ENCODE measurements around the gene TM4SF18. TPM values are rescaled to one million over a fixed set of nuclear protein-coding genes. Genes with fewer than 3 reads are reported as not detected.

Gene TM4SF18
- total RNA-seq, 1 donor from 2014 or later, result not detected

- Mint-ChIP-seq H3K27me3 (no peaks in the 10 kb centered on the region), H3K9me3 (ENCODE audit: low read depth) (peaks cover 7% of the 10 kb centered on the region), H3K4me3 (ENCODE audit: low read depth) (no peak overlapping the region), H3K36me3 (ENCODE audit: insufficient read depth) (peaks cover 8% of the 10 kb centered on the region), H3K4me1 (ENCODE audit: low read depth) (peaks cover 35% of the 10 kb centered on the region), H3K27ac (no peak overlapping the region)
- no peak for DNase-seq (ENCODE audit: low spot score, unreplicated experiment)
- no peak for TF ChIP-seq CTCF (IDR thresholded peaks at IDR 0.05; ENCODE audit: unreplicated experiment)
These were observed 45.3 kb upstream of the TM4SF18 start for GRCh38 chr3:149378478-149379309.

DNA sequence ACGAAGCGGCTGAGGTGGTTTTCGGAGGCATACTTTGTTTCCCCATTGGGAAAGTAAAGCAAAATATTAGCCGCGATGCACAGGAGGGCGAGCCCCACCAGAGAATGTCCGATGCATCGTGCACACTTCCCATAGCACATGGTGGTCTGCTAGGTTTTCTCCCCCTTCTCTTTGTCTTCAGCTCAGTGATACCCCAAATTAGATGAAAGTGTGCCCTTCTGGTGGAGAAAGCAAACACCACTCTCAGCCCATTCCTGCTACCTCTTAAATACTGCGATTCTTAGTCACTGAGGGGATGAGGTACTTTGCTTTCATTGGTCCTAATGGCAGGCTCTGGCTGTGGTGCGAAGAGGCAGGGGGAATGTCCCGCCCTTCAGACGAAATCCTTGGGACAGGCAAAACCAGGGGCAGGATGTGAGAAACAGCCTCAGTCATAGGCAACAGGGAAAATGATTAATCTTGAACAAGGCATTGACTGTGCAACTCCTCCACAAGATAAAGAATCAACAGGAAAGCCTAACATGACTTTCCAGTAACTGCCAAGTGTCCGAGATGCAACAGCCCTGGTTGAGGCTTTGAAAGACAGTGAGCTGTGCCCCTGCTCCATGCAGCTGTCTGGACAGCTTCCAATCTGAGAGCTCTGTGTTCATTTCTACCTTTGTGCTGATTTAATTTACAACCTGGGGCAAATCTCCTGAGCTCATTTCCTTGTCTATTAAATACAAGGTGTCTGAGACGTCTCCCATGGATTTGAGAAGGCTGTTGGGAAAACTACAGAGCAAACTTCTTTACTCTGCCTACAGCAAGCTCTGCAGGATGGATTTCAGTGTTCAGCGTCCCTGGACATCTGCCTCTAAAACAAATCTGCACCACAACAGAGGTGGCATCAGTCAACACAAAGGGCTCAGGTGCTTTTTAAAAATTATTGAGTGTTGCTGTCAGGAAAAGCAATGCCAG, 44.2 kb upstream of the TM4SF18 start, which contains the start of gene TM4SF1:
Gene TM4SF1 (minus strand): TSS at position 242 of the 957 bp plus-strand sequence. CDS start 102 bp downstream, at position 140.
- no peak for TF ChIP-seq CTCF (IDR thresholded peaks at IDR 0.05; ENCODE audit: unreplicated experiment)
- Mint-ChIP-seq H3K4me3 (ENCODE audit: low read depth) (no peak within 1 kb of the TSS), H3K36me3 (ENCODE audit: insufficient read depth) (peaks cover 8% of the 10 kb centered on the region), H3K4me1 (ENCODE audit: low read depth) (peaks cover 44% of the 10 kb centered on the region), H3K27me3 (no peaks in the 10 kb centered on the region), H3K27ac (peak within 1 kb of the TSS; percentile 94), H3K9me3 (ENCODE audit: low read depth) (peaks cover 7% of the 10 kb centered on the region)
- no peak for DNase-seq (ENCODE audit: low spot score, unreplicated experiment)

GRCh38 chr3:149376718-149377407, 43.4 kb upstream of the TM4SF18 start:
- no peak for DNase-seq (ENCODE audit: low spot score, unreplicated experiment)
- TF ChIP-seq CTCF (IDR thresholded peaks at IDR 0.05; ENCODE audit: unreplicated experiment), result no peak
- peaks cover 8% of the 10 kb centered on the region for H3K36me3 Mint-ChIP-seq (ENCODE audit: insufficient read depth)
- no peak overlapping the region for H3K4me3 Mint-ChIP-seq (ENCODE audit: low read depth)
- peak overlapping the region; percentile 88 for H3K27ac Mint-ChIP-seq
- H3K9me3 Mint-ChIP-seq (ENCODE audit: low read depth), result peaks cover 7% of the 10 kb centered on the region
- peaks cover 42% of the 10 kb centered on the region for H3K4me1 Mint-ChIP-seq (ENCODE audit: low read depth)
- no peaks in the 10 kb centered on the region for H3K27me3 Mint-ChIP-seq

- TF ChIP-seq CTCF (IDR thresholded peaks at IDR 0.05; ENCODE audit: unreplicated experiment), result no peak
- no peak for DNase-seq (ENCODE audit: low spot score, unreplicated experiment)
- Mint-ChIP-seq H3K4me1 (ENCODE audit: low read depth) (peaks cover 41% of the 10 kb centered on the region), H3K36me3 (ENCODE audit: insufficient read depth) (peaks cover 2% of the 10 kb centered on the region), H3K4me3 (ENCODE audit: low read depth) (no peak overlapping the region), H3K27me3 (no peaks in the 10 kb centered on the region), H3K9me3 (ENCODE audit: low read depth) (no peaks in the 10 kb centered on the region), H3K27ac (no peak overlapping the region)
These were observed 42.2 kb upstream of the TM4SF18 start for GRCh38 chr3:149375501-149376196.

All from progenitor cell of endocrine pancreas (in vitro differentiated cells).